Right renal pelvis (tissue), 4 donors: Measurements from ENCODE around the gene TMEM205. TPM values are rescaled to one million over a fixed set of nuclear protein-coding genes. Genes with fewer than 3 reads are reported as not detected.
"Not testable (repeated sequence)": the region's sequence is repeated elsewhere in the genome, so short reads cannot be mapped to it uniquely, and the experiment has no call there.

Experiments
- DNase-seq, 4 donors: peaks; one replicate each; pipeline ENCODE4 v3.0.0-alpha.2; 2013; ENCODE audit warnings: low read depth in 4 of 4, low spot score in 3 of 4, missing footprints in 1 of 4
- polyA plus RNA-seq, 4 donors: library from polyadenylated mRNA; unstranded; fragments of 120-200 nt; gene quantifications; one replicate each; pipeline ENCODE4 v1.2.1, GENCODE V29; 2013; ENCODE audit not compliant: insufficient read length in 4 of 4

Gene TMEM205
- polyA plus RNA-seq, 4 donors = 122 to 159 (median 132) TPM

DNA sequence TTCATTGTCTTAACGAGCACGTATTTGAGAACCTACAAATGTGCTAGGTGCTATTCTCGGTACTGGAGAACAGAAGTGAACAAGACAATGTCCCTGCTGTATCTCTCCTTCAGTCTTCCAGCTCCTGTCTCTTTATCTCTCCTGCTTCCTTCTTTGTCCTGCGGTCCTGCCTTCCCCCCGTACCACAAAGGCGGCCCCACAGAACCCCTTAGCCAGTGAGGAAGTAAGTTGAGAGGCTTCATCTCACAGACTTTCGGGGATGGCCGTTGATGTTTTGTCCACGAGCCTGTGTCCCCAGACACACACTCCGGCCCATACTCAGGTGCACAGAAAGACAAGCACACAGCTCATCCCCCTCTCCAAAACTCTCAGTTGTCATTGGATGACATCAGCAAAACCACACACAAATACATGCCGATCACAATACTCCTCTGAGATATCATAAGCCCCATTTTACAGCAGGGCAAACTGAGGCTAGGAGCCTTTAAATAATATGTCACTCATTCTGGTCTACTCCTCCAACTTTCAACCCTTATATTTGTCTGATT, 27.9 kb upstream of the TMEM205 start:
- DNase-seq = no peak

DNA sequence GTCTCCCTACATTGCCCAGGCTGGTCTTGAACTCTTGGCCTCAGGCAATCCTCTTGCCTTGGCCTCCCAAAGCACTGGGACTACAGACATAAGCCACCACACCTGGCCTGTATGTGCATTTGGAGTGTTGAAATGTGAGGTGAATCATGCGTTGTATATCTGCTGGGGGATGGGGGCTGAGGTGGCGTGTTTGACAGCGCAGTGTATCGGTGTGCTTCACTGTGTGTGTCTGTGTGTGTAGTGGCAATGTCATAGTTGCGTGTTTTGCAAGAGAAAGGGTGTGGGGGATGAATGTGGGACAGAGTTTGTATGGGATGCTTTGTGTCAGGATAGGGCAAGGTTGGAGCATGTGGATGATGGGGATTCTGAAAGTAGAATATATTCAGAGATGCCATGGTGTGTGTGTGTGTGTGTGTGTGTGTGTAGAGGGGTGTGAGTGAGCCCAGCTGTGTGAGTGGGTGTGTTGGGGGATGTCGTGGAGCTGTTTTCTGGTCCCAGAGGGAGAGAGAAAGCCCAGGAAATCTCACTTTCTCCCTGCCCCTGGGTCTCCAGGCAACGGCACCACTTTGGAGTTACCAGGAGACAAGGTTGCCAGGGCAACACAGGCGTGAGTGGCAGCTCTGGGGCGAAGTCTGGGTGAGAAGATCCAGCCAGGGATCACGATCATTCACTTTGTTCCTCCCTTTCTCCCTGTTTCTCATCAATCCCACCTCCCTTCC, 27.3 kb upstream of the TMEM205 start:
- no peak for DNase-seq

DNA sequence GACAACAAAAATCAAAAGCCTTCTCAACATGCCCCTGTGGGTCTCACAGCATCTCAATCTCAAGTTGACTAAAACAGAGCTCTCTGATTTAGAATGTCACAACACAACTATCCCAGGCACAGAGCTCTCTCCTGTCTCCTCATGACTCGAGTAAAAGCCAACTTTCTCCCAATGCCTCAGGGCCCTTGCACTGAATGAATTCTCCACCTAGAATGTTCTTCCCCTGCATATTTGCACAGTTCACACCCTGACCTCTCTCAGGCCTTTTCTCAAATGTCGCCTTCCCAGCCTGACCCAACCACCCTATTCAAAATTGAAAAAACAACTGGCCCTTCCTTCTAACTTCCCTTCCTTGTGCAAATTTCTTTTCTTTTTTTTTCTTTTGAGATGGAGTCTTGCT, 24.7 kb upstream of the TMEM205 start:
- DNase-seq = no peak

DNA sequence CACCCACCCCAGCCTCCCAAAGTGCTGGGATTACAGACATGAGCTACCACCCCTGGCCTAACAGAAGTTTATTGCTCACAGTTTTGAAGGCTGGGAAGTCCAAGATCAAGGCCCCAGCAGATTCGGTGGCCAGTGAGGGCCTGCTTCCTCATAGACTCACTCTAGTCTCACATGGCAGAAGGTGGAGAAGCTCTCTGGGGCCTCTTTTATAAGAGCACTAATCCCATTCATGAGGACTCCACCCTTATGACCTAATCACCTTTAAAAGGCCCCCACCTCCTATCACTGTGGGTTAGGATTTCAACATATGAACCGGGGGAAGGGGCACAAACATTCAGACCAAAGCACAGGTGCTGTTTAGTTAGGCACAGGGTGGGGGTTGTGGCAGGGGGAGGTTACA, 21.5 kb upstream of the TMEM205 start:
- no peak for DNase-seq

DNA sequence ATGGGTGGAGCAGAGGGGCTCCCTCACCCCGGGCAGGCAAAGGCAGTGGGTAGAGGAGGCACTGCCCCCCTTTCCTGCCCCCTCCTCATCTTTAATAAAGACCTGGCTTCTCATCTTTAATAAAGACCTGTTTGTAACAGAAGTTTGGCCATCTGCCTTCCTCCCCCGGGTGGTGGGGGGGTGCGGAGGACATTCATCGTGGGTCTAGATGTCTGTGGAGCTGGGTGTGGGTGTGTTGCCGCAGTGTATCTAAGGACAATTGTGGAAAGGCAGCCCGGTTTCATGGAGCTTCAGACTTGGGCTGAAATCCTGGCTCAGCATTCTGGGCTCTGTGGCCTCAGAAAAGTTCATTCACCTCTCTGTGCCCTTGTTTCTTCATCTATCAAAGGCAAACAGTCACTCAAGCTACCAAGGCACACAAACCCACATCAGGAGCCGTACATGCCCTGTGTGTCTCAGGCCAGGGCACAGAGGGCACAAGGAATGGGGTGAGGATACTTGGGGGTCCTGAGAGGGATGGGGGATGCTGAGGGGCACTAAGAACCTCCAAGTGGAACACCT, 19.6 kb upstream of the TMEM205 start:
- no peak for DNase-seq

DNA sequence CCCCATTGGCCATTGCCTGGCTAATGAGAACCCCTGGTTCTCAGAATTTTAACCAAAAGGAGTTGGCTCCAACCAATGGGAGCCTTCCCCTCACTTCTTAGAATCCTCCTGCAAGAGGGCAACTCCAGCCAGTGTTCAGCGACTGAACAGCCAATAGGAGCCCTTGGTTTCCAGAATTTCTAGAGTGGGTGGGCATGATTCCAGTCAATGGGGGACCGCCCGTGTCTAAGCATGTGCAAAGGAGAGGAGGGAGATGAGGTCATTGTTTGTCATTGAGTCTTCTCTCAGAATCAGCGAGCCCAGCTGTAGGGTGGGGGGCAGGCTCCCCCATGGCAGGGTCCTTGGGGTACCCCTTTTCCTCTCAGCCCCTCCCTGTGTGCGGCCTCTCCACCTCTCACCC, 18.9 kb upstream of the TMEM205 start:
- no peak for DNase-seq

DNA sequence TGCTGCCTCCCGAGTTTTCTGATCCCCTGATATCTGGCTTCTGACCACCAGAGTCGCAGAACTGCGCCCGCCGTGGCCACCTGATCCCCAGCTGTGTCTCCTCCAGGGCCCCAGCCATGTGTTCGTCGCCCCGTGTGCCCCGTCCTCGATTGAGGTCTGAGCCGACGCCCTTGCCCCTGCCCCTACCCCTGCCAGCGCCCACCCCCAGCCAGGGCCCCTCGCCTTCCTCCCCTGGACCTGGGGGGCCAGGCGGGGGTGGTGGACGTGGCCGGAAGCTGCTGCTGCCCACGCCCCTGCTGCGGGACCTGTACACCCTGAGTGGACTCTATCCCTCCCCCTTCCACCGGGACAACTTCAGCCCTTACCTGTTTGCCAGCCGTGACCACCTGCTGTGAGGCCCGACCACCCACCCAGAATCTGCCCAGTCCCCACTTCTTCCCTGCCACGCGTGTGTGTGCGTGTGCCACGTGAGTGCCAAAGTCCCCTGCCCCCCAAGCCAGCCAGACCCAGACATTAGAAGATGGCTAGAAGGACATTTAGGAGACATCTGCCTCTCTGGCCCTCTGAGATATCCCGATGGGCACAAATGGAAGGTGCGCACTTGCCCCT, 18.3 kb upstream of the TMEM205 start:
- no peak for DNase-seq

DNA sequence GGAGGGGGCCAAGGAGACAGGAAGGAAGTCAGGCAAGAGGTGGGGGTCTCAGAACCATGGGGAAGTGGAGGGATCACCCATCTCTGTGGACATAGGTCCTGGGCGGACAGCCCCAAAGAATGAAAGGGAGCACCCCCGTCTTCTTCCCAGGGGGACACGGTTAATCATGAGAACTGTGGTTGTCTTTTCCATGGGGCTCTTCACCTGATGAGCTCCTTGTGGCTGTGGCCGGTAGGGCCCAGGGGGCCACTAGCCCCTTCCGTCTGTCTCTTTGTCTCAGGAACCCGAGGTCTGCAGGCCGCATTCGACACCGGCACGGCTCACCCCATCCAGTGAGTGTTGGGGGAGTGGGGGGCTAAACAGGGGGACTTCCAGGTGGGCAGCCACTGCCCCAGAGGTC, 17.8 kb upstream of the TMEM205 start:
- no peak for DNase-seq

DNA sequence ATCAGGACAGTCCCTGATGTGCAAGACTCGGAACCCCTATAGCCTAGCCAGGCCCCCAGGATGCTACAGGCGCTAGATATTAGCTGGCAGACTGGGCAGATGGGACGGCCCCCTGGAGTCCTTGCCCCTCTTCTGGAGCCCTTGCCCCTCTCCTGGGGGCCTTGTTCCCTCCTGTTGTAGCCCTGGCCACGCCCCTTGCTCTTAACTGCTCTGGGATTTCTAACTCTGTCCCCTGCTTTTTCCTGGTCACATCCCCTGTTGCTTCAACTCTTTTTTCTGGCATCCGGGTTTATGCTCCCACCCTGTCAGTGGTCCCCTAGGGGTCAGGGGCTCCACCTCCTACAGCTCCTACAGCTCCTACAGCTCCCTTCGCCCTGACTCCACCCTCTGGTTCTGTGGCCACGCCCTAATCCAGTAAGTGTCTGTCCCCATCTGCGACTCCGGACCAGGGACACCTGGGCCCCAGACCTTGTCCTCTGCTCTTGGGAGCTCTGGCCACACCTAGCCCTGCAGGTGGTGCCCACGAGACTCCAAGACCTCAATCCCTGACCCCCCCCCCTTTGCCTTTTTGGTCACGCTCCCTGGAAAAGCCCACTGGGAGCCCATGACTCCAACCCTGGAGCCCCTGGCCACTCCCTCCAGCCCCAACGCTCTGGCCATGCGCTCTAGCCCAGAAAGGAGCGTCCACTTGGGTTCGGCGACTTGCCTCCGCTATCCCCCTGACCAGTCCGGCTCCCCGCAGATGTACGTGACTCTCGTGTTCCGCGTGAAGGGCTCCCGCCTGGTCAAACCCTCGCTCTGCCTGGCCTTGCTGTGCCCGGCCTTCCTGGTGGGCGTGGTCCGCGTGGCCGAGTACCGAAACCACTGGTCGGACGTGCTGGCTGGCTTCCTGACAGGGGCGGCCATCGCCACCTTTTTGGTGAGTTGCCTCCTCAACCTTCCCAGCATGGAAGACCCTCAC, 16.0 kb upstream of the TMEM205 start:
- DNase-seq = no peak

DNA sequence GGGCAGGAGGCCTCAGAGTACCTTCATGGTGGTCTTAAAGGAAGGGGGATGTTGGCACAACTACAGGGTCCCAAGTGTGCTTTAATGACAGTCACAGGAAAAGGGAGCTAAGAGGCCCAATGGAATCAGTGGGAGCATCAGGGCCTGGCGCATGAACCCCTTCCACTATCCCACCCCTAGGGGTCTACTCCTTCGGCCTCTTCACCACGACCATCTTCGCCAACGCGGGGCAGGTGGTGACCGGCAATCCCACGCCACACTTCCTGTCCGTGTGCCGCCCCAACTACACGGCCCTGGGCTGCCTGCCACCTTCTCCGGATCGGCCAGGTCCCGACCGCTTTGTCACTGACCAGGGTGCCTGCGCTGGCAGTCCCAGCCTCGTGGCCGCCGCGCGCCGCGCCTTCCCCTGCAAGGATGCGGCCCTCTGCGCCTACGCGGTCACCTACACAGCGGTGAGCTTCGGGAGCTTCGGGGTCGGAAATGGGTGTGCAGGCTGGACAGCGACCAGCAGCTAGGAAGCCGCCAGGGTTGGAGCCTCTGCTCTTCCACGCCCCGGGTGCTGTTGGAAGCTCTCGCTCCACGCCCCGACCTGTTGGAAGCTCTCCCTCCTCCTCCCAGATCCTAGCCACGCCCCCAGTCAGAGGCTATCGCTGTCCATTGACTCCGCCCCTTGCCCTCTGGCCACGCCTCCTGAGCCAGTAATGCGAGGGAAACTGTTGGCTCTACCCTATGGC, 15.1 kb upstream of the TMEM205 start:
- DNase-seq = peak in 1 of 4 donors; percentile 46

DNA sequence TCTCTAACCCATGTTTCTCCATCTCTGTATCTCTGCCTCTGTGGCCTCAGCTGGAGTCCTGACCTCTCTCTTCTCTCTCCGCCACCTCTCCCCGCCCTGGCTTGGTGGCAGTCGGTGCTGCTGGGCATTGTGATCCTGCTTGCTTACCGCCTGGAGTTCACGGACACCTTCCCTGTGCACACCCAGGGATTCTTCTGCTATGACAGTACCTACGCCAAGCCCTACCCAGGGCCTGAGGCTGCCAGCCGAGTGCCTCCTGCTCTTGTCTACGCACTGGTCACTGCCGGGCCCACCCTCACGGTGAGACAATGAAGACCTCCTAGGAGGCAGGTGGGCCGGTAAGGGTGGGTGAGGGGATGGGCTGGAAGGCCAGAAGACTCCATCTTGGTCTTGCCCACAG, 13.4 kb upstream of the TMEM205 start:
- DNase-seq = no peak

DNA sequence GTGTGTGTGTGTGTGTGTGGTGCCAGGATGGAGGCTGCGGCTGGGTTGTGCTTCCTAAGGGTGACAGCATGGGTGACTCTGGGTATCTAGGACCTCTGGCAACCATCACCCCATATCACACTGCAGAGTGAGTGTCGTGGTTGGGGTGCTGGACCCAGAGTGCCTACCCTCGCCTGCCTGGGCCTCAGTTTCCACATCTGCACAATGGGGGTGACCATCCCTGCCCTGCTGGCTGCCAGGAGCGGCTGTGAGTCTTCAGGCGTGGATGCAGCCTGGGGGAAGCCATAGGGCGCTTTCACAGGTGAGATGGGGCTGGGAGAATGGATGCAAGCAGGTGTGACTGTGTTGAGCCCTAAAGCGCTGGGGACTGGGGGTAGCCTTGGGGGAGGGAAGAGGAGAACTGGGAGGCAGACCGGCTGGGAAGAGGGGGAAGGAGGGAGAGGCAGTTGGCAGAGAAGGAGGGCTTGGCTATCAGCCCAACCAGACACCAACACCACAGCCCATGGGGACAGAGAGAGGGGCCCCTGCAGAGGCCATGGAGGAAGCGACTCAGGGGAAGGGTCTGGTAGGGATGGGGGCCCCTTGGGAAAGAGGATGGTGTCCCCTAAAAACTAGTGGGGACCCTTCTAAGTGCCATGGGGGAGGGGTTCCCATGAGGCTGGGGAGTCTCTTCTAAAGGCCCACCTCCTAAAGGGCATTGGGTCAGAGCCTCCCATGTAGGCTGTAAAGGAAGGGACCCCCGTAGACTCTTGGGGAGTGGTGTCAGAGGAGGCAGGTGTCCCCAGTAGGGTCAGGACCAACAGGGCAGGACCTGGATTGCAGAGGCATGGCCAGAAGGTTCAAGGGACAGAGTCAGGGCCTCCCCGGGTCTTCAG, 10.8 kb upstream of the TMEM205 start:
- no peak for DNase-seq

DNA sequence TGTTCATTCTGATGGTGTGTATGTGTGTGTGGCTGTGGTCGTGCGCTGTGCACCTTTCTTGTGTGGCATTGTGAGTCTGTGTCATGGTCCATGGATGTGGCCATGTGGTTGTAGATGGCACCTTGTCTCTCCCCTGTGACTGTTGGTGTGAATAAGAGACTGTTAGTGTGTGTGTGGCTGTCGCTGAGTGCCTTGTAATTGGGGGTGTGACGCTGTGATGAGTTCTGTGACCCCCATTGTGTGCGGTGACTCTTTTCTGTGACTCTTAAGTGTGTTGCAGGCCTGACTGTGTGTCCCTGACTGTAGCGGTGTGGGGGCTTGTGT, 10.0 kb upstream of the TMEM205 start:
- DNase-seq = no peak

DNA sequence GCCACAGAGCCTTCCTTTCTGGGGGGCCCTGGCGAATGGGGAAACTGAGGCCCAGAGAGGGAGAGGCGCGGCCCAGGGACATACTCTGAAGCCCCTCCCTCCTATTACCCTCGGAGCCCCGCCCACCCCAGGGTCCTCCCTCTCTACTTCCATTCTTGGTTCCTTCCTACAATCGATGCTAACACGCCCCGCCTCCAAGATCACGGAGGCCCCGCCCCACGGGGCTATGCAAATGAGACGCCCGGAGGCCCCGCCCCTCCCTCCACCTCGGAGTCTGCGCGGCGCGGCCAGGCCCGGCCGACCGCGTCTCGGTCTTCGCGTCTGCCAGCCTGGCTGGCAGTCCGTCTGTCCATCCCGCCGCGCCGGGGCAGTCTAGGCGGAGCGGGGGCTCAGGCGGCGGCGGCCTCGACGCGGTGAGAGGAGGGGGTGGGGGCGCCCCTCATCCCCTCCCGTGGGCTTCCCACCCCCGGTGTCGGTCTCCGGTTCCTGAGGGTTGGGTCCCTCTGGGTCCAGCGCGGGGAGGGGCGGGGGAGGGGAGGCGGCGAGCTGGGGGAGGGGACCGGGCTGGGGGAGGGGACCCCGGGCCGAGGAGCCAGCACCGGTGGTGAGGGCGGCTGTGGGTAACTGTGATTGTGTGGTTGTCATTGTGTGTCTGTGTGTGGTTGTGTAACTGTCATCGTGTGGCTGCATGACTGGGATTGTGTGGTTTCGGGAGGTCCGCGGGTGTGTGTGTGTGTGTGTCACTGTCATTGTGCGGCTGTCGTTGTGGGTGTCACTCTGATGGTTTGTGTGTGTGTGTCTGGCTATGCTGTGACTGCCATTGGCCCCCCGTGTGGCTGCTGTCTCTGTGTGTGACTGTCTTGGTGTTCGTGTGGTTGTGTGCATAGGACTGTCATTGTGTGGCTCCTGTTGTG, 9.3 kb upstream of the TMEM205 start, which contains the start of gene PLPPR2:
TSS of gene PLPPR2 (plus strand) at position 273 of the 914 bp plus-strand sequence. CDS start 2,242 bp downstream, outside the sequence.
- DNase-seq = peak in 3 of 4 donors; percentile 69 to 74 (median 73)

DNA sequence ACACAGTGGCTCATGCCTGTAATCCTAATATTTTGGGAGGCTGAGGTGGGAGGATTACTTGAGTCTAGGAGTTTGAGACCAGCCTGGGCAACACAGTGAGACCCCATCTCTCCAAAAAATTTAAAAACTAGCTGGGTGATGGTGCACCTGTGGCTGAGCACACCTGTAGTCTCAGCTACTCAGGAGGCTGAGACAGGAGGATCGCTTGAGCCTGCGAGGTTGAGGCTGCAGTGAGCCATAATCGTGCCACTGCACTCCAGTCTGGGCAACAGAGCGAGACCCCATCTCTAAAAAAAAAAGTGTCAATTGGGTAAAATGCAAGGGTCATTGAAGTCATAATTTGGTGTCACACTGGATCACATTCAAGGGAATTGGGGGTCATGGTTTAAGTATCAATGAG, 8.0 kb upstream of the TMEM205 start:
- not testable (repeated sequence) for DNase-seq

DNA sequence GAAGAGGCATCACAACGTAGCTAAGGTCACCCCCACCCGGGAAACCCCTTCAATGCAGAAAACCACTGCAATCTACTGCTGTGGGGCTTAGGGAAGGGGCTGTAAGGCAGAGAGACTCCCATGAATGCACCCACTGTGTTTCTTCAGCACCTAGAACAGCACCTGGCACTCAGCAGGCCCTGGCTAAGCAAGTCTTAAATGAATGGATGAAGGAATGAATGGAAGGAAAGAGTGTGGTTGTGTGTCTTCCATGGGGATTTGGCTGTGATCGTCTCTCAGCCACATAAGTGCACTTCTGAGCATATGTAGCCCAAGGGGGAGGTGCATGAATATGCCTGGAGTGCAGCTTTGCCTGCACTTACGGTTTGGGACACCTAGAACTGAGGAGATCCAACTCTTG, 3.1 kb upstream of the TMEM205 start:
- no peak for DNase-seq

DNA sequence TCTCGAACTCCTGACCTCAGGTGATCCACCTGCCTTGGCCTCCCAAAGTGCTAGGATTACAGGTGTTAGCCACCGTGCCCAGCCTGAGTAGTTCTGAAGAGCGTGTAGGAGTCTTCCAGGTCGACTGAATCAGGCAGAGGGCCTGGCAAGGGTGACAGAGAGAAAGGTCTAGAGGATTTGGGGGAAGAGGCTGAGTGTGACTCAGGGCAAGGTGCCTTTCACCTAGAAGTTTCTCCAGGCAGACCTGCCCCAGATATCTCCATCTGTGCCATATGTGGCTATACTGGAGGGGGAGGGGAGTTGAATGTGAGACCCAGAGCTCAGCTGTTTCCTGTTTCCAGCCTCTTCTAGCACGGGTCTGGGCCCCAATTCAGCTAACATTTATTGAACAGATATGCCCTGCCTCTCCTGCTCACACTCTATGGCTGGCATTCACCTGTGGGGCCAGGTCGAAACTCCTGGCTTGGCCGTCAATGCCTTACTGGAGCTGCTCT, 1.5 kb upstream of the TMEM205 start:
- no peak for DNase-seq
